ENCODE measurements around the gene ABCD2. TPM values are rescaled to one million over a fixed set of nuclear protein-coding genes. Genes with fewer than 3 reads are reported as not detected.

Gene ABCD2
- polyA plus RNA-seq, 1 donor from 2014 or later, result 0.43 TPM

DNA sequence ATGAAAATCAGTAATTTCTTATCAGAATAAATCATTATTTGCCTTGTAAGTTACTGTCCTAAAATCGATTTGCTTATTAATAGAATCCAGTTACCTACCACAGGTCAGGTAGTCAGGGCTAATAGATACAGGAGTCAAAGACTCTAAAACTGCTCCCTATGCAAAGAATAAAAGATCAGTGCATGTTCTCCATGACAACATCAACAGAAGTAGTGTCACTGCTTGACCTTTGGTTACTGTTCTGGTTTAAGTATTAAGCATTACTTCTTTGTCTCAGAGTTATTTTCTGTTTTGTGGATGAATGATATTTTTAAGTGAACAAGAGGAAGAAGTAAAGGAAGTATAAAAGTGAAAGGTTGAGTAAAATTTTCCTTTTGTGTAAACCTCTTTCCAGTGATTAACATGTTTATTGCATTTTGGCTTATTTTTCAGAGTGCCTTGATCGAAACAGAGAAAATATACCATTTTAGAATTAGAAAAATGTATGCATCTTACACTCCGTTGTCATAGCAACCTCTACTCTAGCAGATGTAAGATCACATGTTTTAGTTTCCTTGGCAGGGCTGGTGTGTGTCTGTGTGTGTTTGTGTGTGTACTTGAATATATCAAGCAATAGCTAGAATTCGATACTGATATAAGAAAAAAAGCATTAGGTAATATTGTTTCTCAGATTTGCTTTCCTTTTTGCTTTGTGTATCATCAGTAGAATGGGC is 44.7 kb downstream of the ABCD2 start:
- no peaks in the 10 kb centered on the region for H4K20me1 ChIP-seq (ENCODE audit: insufficient read depth)
- H2AFZ ChIP-seq (ENCODE audit: low read depth, low read length), result no peak overlapping the region
- TF ChIP-seq POLR2AphosphoS5 (IDR thresholded peaks at IDR 0.05), result no peak
- no peak for TF ChIP-seq MXI1 (conservative IDR thresholded peaks at IDR 0.05; ENCODE audit: poor library complexity, severe bottlenecking)
- no peak for TF ChIP-seq EP300 (conservative IDR thresholded peaks at IDR 0.05; ENCODE audit: poor library complexity, severe bottlenecking)
- TF ChIP-seq, protein P1, sequence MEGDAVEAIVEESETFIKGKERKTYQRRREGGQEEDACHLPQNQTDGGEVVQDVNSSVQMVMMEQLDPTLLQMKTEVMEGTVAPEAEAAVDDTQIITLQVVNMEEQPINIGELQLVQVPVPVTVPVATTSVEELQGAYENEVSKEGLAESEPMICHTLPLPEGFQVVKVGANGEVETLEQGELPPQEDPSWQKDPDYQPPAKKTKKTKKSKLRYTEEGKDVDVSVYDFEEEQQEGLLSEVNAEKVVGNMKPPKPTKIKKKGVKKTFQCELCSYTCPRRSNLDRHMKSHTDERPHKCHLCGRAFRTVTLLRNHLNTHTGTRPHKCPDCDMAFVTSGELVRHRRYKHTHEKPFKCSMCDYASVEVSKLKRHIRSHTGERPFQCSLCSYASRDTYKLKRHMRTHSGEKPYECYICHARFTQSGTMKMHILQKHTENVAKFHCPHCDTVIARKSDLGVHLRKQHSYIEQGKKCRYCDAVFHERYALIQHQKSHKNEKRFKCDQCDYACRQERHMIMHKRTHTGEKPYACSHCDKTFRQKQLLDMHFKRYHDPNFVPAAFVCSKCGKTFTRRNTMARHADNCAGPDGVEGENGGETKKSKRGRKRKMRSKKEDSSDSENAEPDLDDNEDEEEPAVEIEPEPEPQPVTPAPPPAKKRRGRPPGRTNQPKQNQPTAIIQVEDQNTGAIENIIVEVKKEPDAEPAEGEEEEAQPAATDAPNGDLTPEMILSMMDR (IDR thresholded peaks at IDR 0.05; ENCODE audit: poor library complexity, severe bottlenecking), result no peak
- no peak for TF ChIP-seq SMC3 (conservative IDR thresholded peaks at IDR 0.05; ENCODE audit: poor library complexity)
- TF ChIP-seq TAF1 (IDR thresholded peaks at IDR 0.05; ENCODE audit: low read depth), result no peak
- no peak for TF ChIP-seq RAD21 (conservative IDR thresholded peaks at IDR 0.05)
- no peak for TF ChIP-seq EZH2 (IDR thresholded peaks at IDR 0.05; ENCODE audit: borderline replicate concordance, insufficient read depth, low read length, poor library complexity, severe bottlenecking)
- TF ChIP-seq, protein P2, sequence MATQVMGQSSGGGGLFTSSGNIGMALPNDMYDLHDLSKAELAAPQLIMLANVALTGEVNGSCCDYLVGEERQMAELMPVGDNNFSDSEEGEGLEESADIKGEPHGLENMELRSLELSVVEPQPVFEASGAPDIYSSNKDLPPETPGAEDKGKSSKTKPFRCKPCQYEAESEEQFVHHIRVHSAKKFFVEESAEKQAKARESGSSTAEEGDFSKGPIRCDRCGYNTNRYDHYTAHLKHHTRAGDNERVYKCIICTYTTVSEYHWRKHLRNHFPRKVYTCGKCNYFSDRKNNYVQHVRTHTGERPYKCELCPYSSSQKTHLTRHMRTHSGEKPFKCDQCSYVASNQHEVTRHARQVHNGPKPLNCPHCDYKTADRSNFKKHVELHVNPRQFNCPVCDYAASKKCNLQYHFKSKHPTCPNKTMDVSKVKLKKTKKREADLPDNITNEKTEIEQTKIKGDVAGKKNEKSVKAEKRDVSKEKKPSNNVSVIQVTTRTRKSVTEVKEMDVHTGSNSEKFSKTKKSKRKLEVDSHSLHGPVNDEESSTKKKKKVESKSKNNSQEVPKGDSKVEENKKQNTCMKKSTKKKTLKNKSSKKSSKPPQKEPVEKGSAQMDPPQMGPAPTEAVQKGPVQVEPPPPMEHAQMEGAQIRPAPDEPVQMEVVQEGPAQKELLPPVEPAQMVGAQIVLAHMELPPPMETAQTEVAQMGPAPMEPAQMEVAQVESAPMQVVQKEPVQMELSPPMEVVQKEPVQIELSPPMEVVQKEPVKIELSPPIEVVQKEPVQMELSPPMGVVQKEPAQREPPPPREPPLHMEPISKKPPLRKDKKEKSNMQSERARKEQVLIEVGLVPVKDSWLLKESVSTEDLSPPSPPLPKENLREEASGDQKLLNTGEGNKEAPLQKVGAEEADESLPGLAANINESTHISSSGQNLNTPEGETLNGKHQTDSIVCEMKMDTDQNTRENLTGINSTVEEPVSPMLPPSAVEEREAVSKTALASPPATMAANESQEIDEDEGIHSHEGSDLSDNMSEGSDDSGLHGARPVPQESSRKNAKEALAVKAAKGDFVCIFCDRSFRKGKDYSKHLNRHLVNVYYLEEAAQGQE (IDR thresholded peaks at IDR 0.05; ENCODE audit: borderline replicate concordance), result no peak
- H3K9ac ChIP-seq (ENCODE audit: low read length), result no peak overlapping the region
- no peaks in the 10 kb centered on the region for H3K27me3 ChIP-seq (ENCODE audit: insufficient read depth, low read depth, low read length)
- no peaks in the 10 kb centered on the region for H3K9me2 ChIP-seq (ENCODE audit: insufficient read depth, low read length)
- H3K79me2 ChIP-seq (replicated peaks; ENCODE audit: insufficient read depth, low read length), result no peaks in the 10 kb centered on the region
- no peaks in the 10 kb centered on the region for H3F3A ChIP-seq (ENCODE audit: insufficient read depth, low read length, poor library complexity, severe bottlenecking)
- no peaks in the 10 kb centered on the region for H3K36me3 ChIP-seq (ENCODE audit: insufficient read depth, low read length)
- H3K9me3 ChIP-seq (ENCODE audit: low read length), result no peaks in the 10 kb centered on the region
- H3K4me3 ChIP-seq (ENCODE audit: low read length), result peak overlapping the region; percentile 34
- peak overlapping the region; percentile 40 for H3K27ac ChIP-seq (ENCODE audit: low read length)
- peak overlapping the region; percentile 20 for H3K4me2 ChIP-seq (ENCODE audit: low read length)

DNA sequence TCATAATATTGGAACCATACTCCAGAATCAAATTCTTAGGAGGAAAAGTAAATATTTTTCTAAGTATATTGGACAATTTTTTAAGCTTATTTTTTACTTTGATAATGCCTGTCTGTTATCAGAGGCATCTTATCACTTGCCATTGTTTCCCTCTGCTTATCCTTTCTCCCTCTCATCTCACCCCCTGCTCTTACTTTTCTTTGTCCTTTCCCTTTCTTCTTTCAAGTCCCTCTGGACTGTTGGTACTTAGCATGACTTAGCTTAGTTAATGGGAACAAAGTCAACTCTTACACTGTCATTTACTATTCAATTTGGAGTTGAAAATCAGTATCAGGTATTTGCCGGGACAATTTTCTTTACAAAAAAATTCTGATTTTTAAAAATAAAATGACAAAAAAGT is 45.2 kb downstream of the ABCD2 start:
- Histone ChIP-seq H3K79me2 (replicated peaks; ENCODE audit: insufficient read depth, low read length) (no peaks in the 10 kb centered on the region), H3K27me3 (ENCODE audit: insufficient read depth, low read depth, low read length) (no peaks in the 10 kb centered on the region), H3K27ac (ENCODE audit: low read length) (no peak overlapping the region), H3K4me3 (ENCODE audit: low read length) (no peak overlapping the region), H3K36me3 (ENCODE audit: insufficient read depth, low read length) (no peaks in the 10 kb centered on the region), H2AFZ (ENCODE audit: low read depth, low read length) (no peak overlapping the region), H3K9me3 (ENCODE audit: low read length) (no peaks in the 10 kb centered on the region), H3K4me2 (ENCODE audit: low read length) (no peak overlapping the region), H3K9me2 (ENCODE audit: insufficient read depth, low read length) (no peaks in the 10 kb centered on the region), H3F3A (ENCODE audit: insufficient read depth, low read length, poor library complexity, severe bottlenecking) (no peaks in the 10 kb centered on the region), H4K20me1 (ENCODE audit: insufficient read depth) (no peaks in the 10 kb centered on the region), H3K9ac (ENCODE audit: low read length) (no peak overlapping the region)
- TF ChIP-seq EP300 (conservative IDR thresholded peaks at IDR 0.05; ENCODE audit: poor library complexity, severe bottlenecking) (no peak), TAF1 (IDR thresholded peaks at IDR 0.05; ENCODE audit: low read depth) (no peak)
